Right atrium auricular region (tissue), 2 donors: ENCODE data around the gene TMEM229A. TPM values are rescaled to one million over a fixed set of nuclear protein-coding genes. Genes with fewer than 3 reads are reported as not detected.
"Not testable (repeated sequence)": the region's sequence is repeated elsewhere in the genome, so short reads cannot be mapped to it uniquely, and the experiment has no call there.

ENCODE experiments used
- DNase-seq: peaks from one replicate; pipeline ENCODE4 v3.0.0-alpha.2; 2019; ENCODE audit warnings: low spot score
- H3K27ac ChIP-seq, 2 donors: fragments of 200-600 bp; sonication (generic); 1 replicate in 1 of 2; 2 replicates in 1 of 2; pipeline ENCODE4 v1.5.1; 2016 to 2019
- H3K27me3 ChIP-seq, 2 donors: fragments of 200-600 bp; sonication (generic); one replicate each; pipeline versions ENCODE4 v1.5.1 to v1.6.0; 2017 to 2019
- H3K36me3 ChIP-seq: fragments of 200-600 bp; sonication (generic); one replicate; pipeline ENCODE4 v1.5.1; 2016
- H3K4me1 ChIP-seq, 2 donors: fragments of 200-600 bp; sonication (generic); one replicate each; pipeline versions ENCODE4 v1.5.1 to v1.6.0; 2017 to 2019
- H3K4me3 ChIP-seq, 2 donors: fragments of 200-600 bp; sonication (generic); 1 replicate in 1 of 2; 2 replicates in 1 of 2; pipeline ENCODE4 v1.5.1; 2017 to 2019; ENCODE audit warnings: mild to moderate bottlenecking in 1 of 2, moderate library complexity in 1 of 2
- H3K9me3 ChIP-seq, 2 donors: fragments of 200-600 bp; sonication (generic); one replicate each; pipeline ENCODE4 v1.5.1; 2019
- total RNA-seq, 2 donors: library from RNA; depleted of rRNA; stranded (reverse); fragments of >200 nt; gene quantifications; one replicate each; pipeline ENCODE4 v1.1.0, GENCODE V29; 2016
- TF ChIP-seq, protein P1 (sequence below), 2 donors: fragments of 200-600 bp; sonication (generic); IDR thresholded peaks; one replicate each; pipeline ENCODE4 v1.5.1; 2019; ENCODE audit warnings: antibody characterized with exemption in 2 of 2

TMEM229A gene
- 1 to 10 TPM in 1 of 2 donors, under 1 TPM in 1; 0.59 to 1.1 TPM for total RNA-seq

DNA sequence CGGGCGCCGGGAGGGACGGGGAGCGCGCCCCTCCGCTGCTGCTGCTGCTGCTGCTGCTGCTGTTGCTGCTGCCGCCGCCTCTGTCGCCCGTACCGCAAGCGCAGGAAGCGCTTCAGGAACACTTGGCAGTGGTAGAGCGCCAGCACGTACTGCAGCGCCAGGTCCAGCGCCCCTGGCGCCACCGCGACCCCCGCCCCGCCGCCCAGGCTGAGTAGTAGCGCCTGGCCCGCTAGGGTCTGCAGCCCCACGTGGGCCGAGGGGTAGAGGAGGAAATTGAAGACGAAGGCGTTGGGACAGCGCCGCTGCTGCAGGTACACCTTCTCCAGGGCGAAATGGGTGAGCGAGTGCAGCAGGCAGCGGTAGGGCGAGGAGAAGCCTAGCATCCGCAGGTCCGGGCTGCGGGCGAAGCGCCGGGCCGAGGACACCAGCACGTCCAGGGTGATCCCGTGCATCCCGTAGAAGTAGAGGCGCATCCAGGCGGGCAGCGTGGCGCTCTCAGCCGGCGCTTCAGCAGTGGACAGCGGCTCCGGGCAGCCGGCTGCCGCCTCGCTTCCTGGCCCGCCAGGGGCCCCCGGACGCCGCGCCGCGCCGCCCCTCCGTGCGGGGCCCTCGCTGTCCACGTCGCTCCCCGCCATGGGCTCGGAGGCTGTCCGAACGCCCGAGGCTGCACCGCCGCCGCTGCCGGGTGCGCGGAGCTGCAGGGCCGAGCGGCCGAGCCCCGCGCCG, at the start of gene TMEM229A:
TMEM229A (minus strand) TSS at position 699 of the 726 bp plus-strand sequence; CDS start at position 635, 64 bp downstream.
- H3K4me3 ChIP-seq, result peak within 1 kb of the TSS; percentile 54 to 55
- H3K4me1 ChIP-seq, result peaks cover 0 to 11% of the 10 kb centered on the region in 2 donors
- no peaks in the 10 kb centered on the region for H3K9me3 ChIP-seq
- TF ChIP-seq, protein P1, sequence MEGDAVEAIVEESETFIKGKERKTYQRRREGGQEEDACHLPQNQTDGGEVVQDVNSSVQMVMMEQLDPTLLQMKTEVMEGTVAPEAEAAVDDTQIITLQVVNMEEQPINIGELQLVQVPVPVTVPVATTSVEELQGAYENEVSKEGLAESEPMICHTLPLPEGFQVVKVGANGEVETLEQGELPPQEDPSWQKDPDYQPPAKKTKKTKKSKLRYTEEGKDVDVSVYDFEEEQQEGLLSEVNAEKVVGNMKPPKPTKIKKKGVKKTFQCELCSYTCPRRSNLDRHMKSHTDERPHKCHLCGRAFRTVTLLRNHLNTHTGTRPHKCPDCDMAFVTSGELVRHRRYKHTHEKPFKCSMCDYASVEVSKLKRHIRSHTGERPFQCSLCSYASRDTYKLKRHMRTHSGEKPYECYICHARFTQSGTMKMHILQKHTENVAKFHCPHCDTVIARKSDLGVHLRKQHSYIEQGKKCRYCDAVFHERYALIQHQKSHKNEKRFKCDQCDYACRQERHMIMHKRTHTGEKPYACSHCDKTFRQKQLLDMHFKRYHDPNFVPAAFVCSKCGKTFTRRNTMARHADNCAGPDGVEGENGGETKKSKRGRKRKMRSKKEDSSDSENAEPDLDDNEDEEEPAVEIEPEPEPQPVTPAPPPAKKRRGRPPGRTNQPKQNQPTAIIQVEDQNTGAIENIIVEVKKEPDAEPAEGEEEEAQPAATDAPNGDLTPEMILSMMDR (IDR thresholded peaks at IDR 0.05), result peak in 1 of 2 donors; percentile 23
- H3K27me3 ChIP-seq, result no peaks in the 10 kb centered on the region
- H3K36me3 ChIP-seq, result no peaks in the 10 kb centered on the region
- peak within 1 kb of the TSS; percentile 38 to 80 for H3K27ac ChIP-seq
- no peak for DNase-seq

DNA sequence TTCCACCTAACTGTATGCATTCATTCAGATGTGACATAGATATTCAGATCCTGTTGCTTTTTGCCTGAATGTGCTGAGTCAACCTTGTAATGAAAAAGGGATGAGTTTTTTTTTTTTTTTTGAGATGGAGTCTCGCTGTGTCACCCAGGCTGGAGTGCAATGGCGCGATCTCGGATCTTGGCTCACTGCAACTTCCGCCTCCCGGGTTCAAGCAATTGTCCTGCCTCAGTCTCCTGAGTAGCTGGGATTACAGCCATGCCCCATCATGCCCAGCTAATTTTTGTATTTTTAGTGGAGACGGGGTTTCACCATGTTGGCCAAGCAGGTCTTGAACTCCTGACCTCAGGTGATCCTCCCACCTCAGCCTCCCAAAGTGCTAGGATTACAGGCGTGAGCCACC, 49.4 kb upstream of the TMEM229A start:
- H3K36me3 ChIP-seq, H3K4me3 ChIP-seq, DNase-seq, H3K27me3 ChIP-seq, H3K27ac ChIP-seq, H3K9me3 ChIP-seq: not testable (repeated sequence)
- H3K4me1 ChIP-seq, result peaks cover 0 to 12% of the 10 kb centered on the region in 2 donors

DNA sequence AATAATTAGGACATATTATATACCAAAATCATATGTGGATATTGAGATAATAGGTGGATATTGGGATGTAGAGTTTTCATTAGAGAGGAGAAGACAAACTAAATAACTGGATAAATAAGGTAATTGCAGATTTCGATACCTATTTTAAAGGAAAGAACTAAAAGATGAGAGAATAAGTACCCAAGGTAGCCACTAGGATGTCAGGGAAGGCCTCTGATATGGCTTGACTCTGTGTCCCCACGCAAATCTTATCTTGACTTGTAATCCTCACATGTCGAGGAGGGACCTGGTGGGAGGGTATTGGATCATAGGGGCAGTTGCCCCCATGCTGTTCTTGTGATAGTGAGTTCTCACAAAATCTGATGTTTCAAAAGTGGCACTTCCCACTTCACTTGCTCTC, 44.7 kb upstream of the TMEM229A start:
- no peak overlapping the region for H3K27ac ChIP-seq
- TF ChIP-seq, protein P1 (IDR thresholded peaks at IDR 0.05), result no peak
- no peaks in the 10 kb centered on the region for H3K27me3 ChIP-seq
- H3K4me3 ChIP-seq, result no peak overlapping the region
- no peaks in the 10 kb centered on the region for H3K36me3 ChIP-seq
- DNase-seq, result no peak
- H3K9me3 ChIP-seq, result no peaks in the 10 kb centered on the region
- no peaks in the 10 kb centered on the region for H3K4me1 ChIP-seq

DNA sequence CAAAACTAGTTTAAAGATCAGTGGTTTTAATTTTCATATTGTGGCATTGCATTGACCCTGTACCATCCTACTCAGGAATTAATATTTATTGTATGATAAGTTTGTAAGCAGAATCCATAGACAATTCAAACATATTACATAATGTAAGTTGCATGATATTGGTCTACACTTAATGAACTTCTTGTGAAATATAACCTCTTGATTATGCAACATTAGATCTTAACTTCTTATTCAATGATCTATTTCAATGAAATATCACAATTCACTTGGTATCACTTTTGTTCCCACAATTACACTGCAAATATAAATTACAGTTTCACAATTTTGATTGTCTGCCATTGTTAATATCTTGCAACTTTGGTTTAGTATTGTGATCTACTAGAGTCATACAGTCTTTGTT, 44.0 kb upstream of the TMEM229A start:
- no peak overlapping the region for H3K27ac ChIP-seq
- H3K9me3 ChIP-seq, result no peaks in the 10 kb centered on the region
- TF ChIP-seq, protein P1 (IDR thresholded peaks at IDR 0.05), result no peak
- H3K4me3 ChIP-seq, result no peak overlapping the region
- no peaks in the 10 kb centered on the region for H3K27me3 ChIP-seq
- H3K4me1 ChIP-seq, result no peaks in the 10 kb centered on the region
- DNase-seq, result no peak
- no peaks in the 10 kb centered on the region for H3K36me3 ChIP-seq

DNA sequence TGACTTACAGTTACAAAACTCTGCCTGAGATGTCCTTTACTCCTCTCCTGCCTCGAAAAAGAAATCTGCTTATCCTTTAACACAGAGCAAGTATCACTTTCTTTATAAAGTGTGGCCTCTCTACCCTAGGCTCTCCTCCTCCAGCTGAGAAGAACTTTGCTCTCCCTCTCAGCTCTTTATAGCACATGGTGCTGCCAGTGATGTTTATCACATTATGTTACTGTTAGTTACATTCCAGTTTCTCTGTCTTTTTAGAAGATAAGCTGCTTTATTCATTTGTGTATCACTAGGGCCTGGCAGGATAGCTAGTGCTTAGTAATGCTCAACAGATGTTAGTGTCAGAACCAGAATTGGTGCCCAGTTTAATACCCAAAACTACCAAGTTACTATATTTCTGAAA, 41.1 kb upstream of the TMEM229A start:
- DNase-seq, result no peak
- no peaks in the 10 kb centered on the region for H3K27me3 ChIP-seq
- peak overlapping the region in 1 of 2 donors; percentile 59 for H3K27ac ChIP-seq
- TF ChIP-seq, protein P1 (IDR thresholded peaks at IDR 0.05), result no peak
- H3K4me1 ChIP-seq, result no peaks in the 10 kb centered on the region
- no peak overlapping the region for H3K4me3 ChIP-seq
- no peaks in the 10 kb centered on the region for H3K9me3 ChIP-seq
- no peaks in the 10 kb centered on the region for H3K36me3 ChIP-seq

DNA sequence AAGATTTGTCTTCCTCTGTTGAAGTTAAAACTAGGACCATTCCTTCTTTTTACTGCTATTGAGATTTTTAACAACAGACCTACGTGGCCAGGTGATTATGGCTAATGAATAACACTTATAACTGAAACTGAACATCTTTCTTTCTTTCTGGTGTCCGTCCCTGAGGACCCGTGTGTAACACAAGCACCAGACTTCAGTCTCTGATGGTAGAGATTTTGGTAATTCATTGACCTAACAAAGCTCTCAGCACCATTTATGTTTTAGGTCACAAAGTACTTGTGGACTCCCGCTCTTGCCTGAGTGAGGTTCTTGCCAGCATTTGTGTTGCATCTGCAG, 40.4 kb upstream of the TMEM229A start:
- Histone ChIP-seq H3K4me3 (no peak overlapping the region), H3K9me3 (no peaks in the 10 kb centered on the region), H3K27ac (peak overlapping the region in 1 of 2 donors; percentile 59), H3K36me3 (no peaks in the 10 kb centered on the region), H3K27me3 (no peaks in the 10 kb centered on the region), H3K4me1 (no peaks in the 10 kb centered on the region)
- TF ChIP-seq, protein P1 (IDR thresholded peaks at IDR 0.05), result no peak
- no peak for DNase-seq
